Pulmonary artery endothelial cell (primary cell): ENCODE results near the gene FBXW7. TPM values are rescaled to one million over a fixed set of nuclear protein-coding genes. Genes with fewer than 3 reads are reported as not detected.

Experiments
- DNase-seq: peaks from one replicate; pipeline ENCODE4 v3.0.0-alpha.2; 2011; ENCODE audit warnings: low read depth, low spot score
- total RNA-seq: library from RNA; depleted of rRNA; stranded (reverse); fragments of >200 nt; gene quantifications from 2 replicates; pipeline ENCODE4 v1.2.3, GENCODE V29; 2014

Gene FBXW7
- total RNA-seq, 1 donor from 2014 or later = 65.2 TPM

- DNase-seq = no peak
Observed at GRCh38 chr4:152290366-152290921, 245.4 kb downstream of the FBXW7 start.

GRCh38 chr4:152289941-152290340 lies 246.0 kb downstream of the FBXW7 start:
- no peak for DNase-seq

- no peak for DNase-seq
Observed at GRCh38 chr4:152289541-152289940, 246.4 kb downstream of the FBXW7 start.

- no peak for DNase-seq
Observed at GRCh38 chr4:152283801-152284470, 252.0 kb downstream of the FBXW7 start.

GRCh38 chr4:152281822-152282221 lies 254.1 kb downstream of the FBXW7 start:
- DNase-seq = no peak

- DNase-seq = no peak
Observed at GRCh38 chr4:152281211-152281610, 254.7 kb downstream of the FBXW7 start.

- no peak for DNase-seq
Observed at GRCh38 chr4:152279234-152279566, 256.7 kb downstream of the FBXW7 start.

- DNase-seq = no peak
Observed at GRCh38 chr4:152278505-152279233, 257.2 kb downstream of the FBXW7 start.

- no peak for DNase-seq
Observed at GRCh38 chr4:152278172-152278504, 257.8 kb downstream of the FBXW7 start.

- DNase-seq = no peak
Observed at GRCh38 chr4:152277333-152277732, 258.6 kb downstream of the FBXW7 start.

- DNase-seq = no peak
Observed at GRCh38 chr4:152273343-152273742, 262.5 kb downstream of the FBXW7 start.

Other genes with a start within 250 kb of the FBXW7 start
- gene TMEM154, start 143.9 kb upstream of the FBXW7 start, total RNA-seq = 6.1 and 9.1 TPM in 2 replicates
- gene TIGD4, start 243.6 kb upstream of the FBXW7 start, total RNA-seq = 0.04 and 0.20 TPM in 2 replicates
- gene ARFIP1, start 243.9 kb upstream of the FBXW7 start, total RNA-seq = 37.6 and 40.7 TPM in 2 replicates